K562 (cell line): ENCODE data around the gene CAMP. TPM values are rescaled to one million over a fixed set of nuclear protein-coding genes. Genes with fewer than 3 reads are reported as not detected.

ENCODE experiments used
- PCBP1 ChIP-seq: fragments of 200-400 bp; formaldehyde crosslinking; IDR thresholded peaks from 2 replicates; pipeline ENCODE4 v1.6.1; 2018; ENCODE audit warnings: mild to moderate bottlenecking, low read depth, low read length; ENCODE audit not compliant: poor library complexity, severe bottlenecking
- REST ChIP-seq, 2 experiments: fragments of 450-650 bp; formaldehyde crosslinking in 1 of 2; IDR thresholded peaks; 2 replicates each; pipeline versions ENCODE4 v1.4.0 to v1.6.1; 2014 to 2020; ENCODE audit warnings: mild to moderate bottlenecking in 2 of 2, borderline replicate concordance in 1 of 2, low read depth in 1 of 2
- polyA plus RNA-seq, 8 experiments: library from polyadenylated mRNA; depleted of rRNA in 4 of 8; stranded (reverse) in 5 of 8; unstranded in 3 of 8; fragments of >200 nt; fragmentation: Nextera tagmentation in 2 of 8; fragmentation: Illumina TruSeq in 1 of 8; extraction: Ambion mirVana in 2 of 8; extraction: Trizol in 1 of 8; gene quantifications; 2 replicates each; pipeline versions ENCODE4 v1.2.1 to v1.2.3, GENCODE V29; 2011 to 2014; ENCODE audit warnings: inconsistent platforms in 1 of 8, missing spikeins in 1 of 8
- total RNA-seq, 7 experiments: library from RNA; depleted of rRNA in 6 of 7; stranded (reverse); fragments of >200 nt in 6 of 7; fragmentation: Illumina TruSeq in 2 of 7; extraction: Trizol in 2 of 7; gene quantifications; 2 replicates each; pipeline versions ENCODE4 v1.2.1 to v1.2.3, GENCODE V29; 2011 to 2021; ENCODE audit warnings: low replicate concordance in 1 of 7

CAMP gene
- total and polyA plus RNA-seq, 9 of the 15 experiments (the other 6 are each of a cell fraction or from before 2014, with no cell fraction given): 0.22 TPM; not detected in 8

GRCh38 chr3:48232232-48232631, 8.9 kb downstream of the CAMP start (continued):
- TF ChIP-seq REST (IDR thresholded peaks at IDR 0.05; ENCODE audit: borderline replicate concordance): no peak
- no peak for TF ChIP-seq REST (CRISPR knock-in tag; IDR thresholded peaks at IDR 0.05; ENCODE audit: low read depth)
- no peak for TF ChIP-seq PCBP1
